K562 (cell line): ENCODE data around the gene MDN1. TPM values are rescaled to one million over a fixed set of nuclear protein-coding genes. Genes with fewer than 3 reads are reported as not detected.
A peak's percentile ranks its signal among the peaks of the same experiment; 100 is the strongest.

Experiments used
- ATAC-seq: fragments of 200-7000 bp; cut with Tn5 transposase; 3 replicates; pipeline ENCODE4 v1.9.1; 2020; ENCODE audit warnings: moderate library complexity
- BruUV-seq: library from RNA; stranded (reverse); fragments of 400-500 nt; replicated peaks from 2 replicates; lab custom pipeline; 2021; lab: Mats Ljungman, UMichigan
- CTCF ChIA-PET: fragments of 300-600 bp; formaldehyde crosslinking; extraction: SDS; loops from one replicate; lab custom pipeline; 2021; ENCODE audit warnings: low intra/inter-chr PET ratio; lab: Yijun Ruan, JAX
- POLR2A ChIA-PET: fragments of 300-600, 350-650 bp; sonication (Branson Sonifier 250); formaldehyde crosslinking; extraction: SDS; loops from one replicate; lab custom pipeline; 2021; ENCODE audit warnings: antibody characterized with exemption, inconsistent platforms; lab: Yijun Ruan, JAX
- DNase-seq, 4 experiments: peaks; one replicate each; pipeline versions ENCODE4 v3.0.0 to v3.0.0-alpha.2; 2011 to 2018; ENCODE audit warnings: low spot score in 3 of 4, mixed read lengths in 3 of 4; ENCODE audit errors: extremely low read depth in 1 of 4
- FAIRE-seq: peaks from 2 replicates; lab custom pipeline; 2011; peaks lifted over from hg19 to GRCh38; lab: Jason Lieb, UNC
- H2AFZ ChIP-seq: 2 replicates; pipeline ENCODE4 v1.6.0; 2011; ENCODE audit warnings: low read depth, low read length, control low read depth, inconsistent platforms
- H3K27ac ChIP-seq: fragments of 200-600 bp; 3 replicates; pipeline ENCODE4 v1.8.0; 2011; ENCODE audit warnings: low read depth, mild to moderate bottlenecking, control low read depth, inconsistent platforms, low read length, moderate library complexity, mixed read lengths; ENCODE audit errors: extremely low read depth
- H3K27me3 ChIP-seq, 2 experiments: fragments of 300-600 bp in 1 of 2; 2 replicates in 1 of 2; 3 replicates in 1 of 2; pipeline versions ENCODE4 v1.6.0 to v1.8.0; 2011; ENCODE audit warnings: inconsistent platforms in 2 of 2, low read length in 2 of 2, mild to moderate bottlenecking in 1 of 2, mixed read lengths in 1 of 2, moderate library complexity in 1 of 2; ENCODE audit not compliant: control insufficient read depth in 2 of 2, insufficient read depth in 2 of 2
- H3K36me3 ChIP-seq: fragments of 300-600 bp; 3 replicates; pipeline ENCODE4 v1.8.0; 2011; ENCODE audit warnings: mild to moderate bottlenecking, low read length, inconsistent platforms; ENCODE audit not compliant: control insufficient read depth, insufficient read depth
- H3K4me1 ChIP-seq, 2 experiments: fragments of 200-600 bp in 1 of 2; replicated peaks in 1 of 2; 2 replicates in 1 of 2; 3 replicates in 1 of 2; pipeline versions ENCODE4 v1.5.1 to v1.8.0; 2011; ENCODE audit warnings: inconsistent platforms in 2 of 2, low read length in 2 of 2, mild to moderate bottlenecking in 1 of 2, mixed read lengths in 1 of 2, moderate library complexity in 1 of 2; ENCODE audit not compliant: control insufficient read depth in 2 of 2, insufficient read depth in 2 of 2
- H3K4me2 ChIP-seq: 2 replicates; pipeline ENCODE4 v1.6.1; 2011; ENCODE audit warnings: low read length, control low read depth, inconsistent platforms, mixed read lengths; ENCODE audit not compliant: insufficient read depth
- H3K4me3 ChIP-seq: fragments of 200-600 bp; sonication (generic), shearing (Covaris generic); 2 replicates; pipeline ENCODE4 v1.5.1; 2016; ENCODE audit warnings: control low read depth, inconsistent platforms
- H3K79me2 ChIP-seq: fragments of 200-600 bp; 3 replicates; pipeline ENCODE4 v1.8.0; 2011; ENCODE audit warnings: low read length, inconsistent platforms; ENCODE audit not compliant: control insufficient read depth, insufficient read depth
- H3K9ac ChIP-seq, 2 experiments: 2 replicates each; pipeline versions ENCODE4 v1.6.0 to v1.6.1; 2011; ENCODE audit warnings: low read depth in 2 of 2, low read length in 2 of 2, control low read depth in 1 of 2, inconsistent platforms in 1 of 2, mild to moderate bottlenecking in 1 of 2, mixed read lengths in 1 of 2; ENCODE audit not compliant: insufficient read depth in 1 of 2
- H3K9me1 ChIP-seq: one replicate; pipeline ENCODE4 v1.6.0; 2011; ENCODE audit warnings: inconsistent platforms, mild to moderate bottlenecking, low read length, moderate library complexity; ENCODE audit not compliant: control insufficient read depth, insufficient read depth
- H3K9me3 ChIP-seq: replicated peaks from 2 replicates; pipeline ENCODE4 v1.5.1; 2011; ENCODE audit warnings: low read depth, low read length, inconsistent platforms; ENCODE audit not compliant: control insufficient read depth, insufficient read depth
- H4K20me1 ChIP-seq: replicated peaks from 2 replicates; pipeline ENCODE4 v1.6.1; 2011; ENCODE audit warnings: low read length, inconsistent platforms, mixed read lengths; ENCODE audit not compliant: control insufficient read depth, insufficient read depth
- CEBPB ChIP-seq: fragments of 450-650 bp; IDR thresholded peaks from 2 replicates; pipeline ENCODE4 v1.6.1; 2016; ENCODE audit warnings: missing genetic modification characterization, missing compliant biosample characterization
- CEBPG ChIP-seq, 3 experiments: fragments of 200-800 bp in 1 of 3; sonication (Bioruptor generic) in 1 of 3; sonication (generic) in 1 of 3; formaldehyde crosslinking in 1 of 3; IDR thresholded peaks in 2 of 3; conservative IDR thresholded peaks in 1 of 3; 2 replicates each; pipeline versions ENCODE4 v1.6.1 to v1.8.0; 2016 to 2022; ENCODE audit warnings: missing compliant biosample characterization in 2 of 3, missing genetic modification characterization in 2 of 3, mild to moderate bottlenecking in 1 of 3, missing genetic modification reagents in 1 of 3
- DEAF1 ChIP-seq: fragments of 450-650 bp; formaldehyde crosslinking; IDR thresholded peaks from 2 replicates; pipeline ENCODE4 v1.4.0; 2020; ENCODE audit warnings: mild to moderate bottlenecking, moderate library complexity
- FUS ChIP-seq: fragments of 200-400 bp; formaldehyde crosslinking; optimal IDR thresholded peaks from 2 replicates; pipeline ENCODE3; 2017; ENCODE audit warnings: low read depth, low read length
- PHTF2 ChIP-seq: fragments of 250-450 bp; sonication (Bioruptor Pico); IDR thresholded peaks from 2 replicates; pipeline ENCODE4 v1.5.0; 2021; ENCODE audit warnings: mild to moderate bottlenecking
- RAD21 ChIP-seq, 2 experiments: fragments of 250-450 bp in 1 of 2; fragments of 450-650 bp in 1 of 2; sonication (Bioruptor Pico) in 1 of 2; formaldehyde crosslinking in 1 of 2; IDR thresholded peaks in 1 of 2; conservative IDR thresholded peaks in 1 of 2; 2 replicates each; pipeline versions ENCODE4 v1.4.0 to v1.8.0; 2020 to 2022; ENCODE audit warnings: mild to moderate bottlenecking in 2 of 2, moderate library complexity in 1 of 2
- REST ChIP-seq, 2 experiments: fragments of 450-650 bp; formaldehyde crosslinking in 1 of 2; IDR thresholded peaks; 2 replicates each; pipeline versions ENCODE4 v1.4.0 to v1.6.1; 2014 to 2020; ENCODE audit warnings: mild to moderate bottlenecking in 2 of 2, borderline replicate concordance in 1 of 2, low read depth in 1 of 2
- SMC3 ChIP-seq: conservative IDR thresholded peaks from 2 replicates; pipeline ENCODE4 v1.6.1; 2011; ENCODE audit warnings: low read depth, low read length, improper control_type of control experiment; ENCODE audit not compliant: insufficient read depth
- STAT5A ChIP-seq: IDR thresholded peaks from 2 replicates; pipeline ENCODE4 v1.6.1; 2012; ENCODE audit warnings: low read length, inconsistent platforms, borderline replicate concordance
- WGBS: fragments of 100-300 bp; shearing (Covaris generic); methylation state at CpG from one replicate; pipeline ENCODE4 v1.1.6; 2016; ENCODE audit warnings: low coverage, mixed read lengths; ENCODE audit not compliant: insufficient coverage; ENCODE audit errors: missing lambda C conversion rate; 5-methylcytosine and 5-hydroxymethylcytosine counted together
- in situ Hi-C: fragments of 300-500 bp; cut with MboI; formaldehyde crosslinking; loops from 4 replicates; pipeline ENCODE4 v1.15.0; 2018; ENCODE audit warnings: inconsistent platforms, mixed read lengths
- intact Hi-C: fragments of 100-400 bp; cut with micrococcal nuclease; formaldehyde crosslinking; loops from 2 replicates; pipeline ENCODE4 v1.14.2; 2022
- polyA plus RNA-seq, 8 experiments: library from polyadenylated mRNA; depleted of rRNA in 4 of 8; stranded (reverse) in 5 of 8; unstranded in 3 of 8; fragments of >200 nt; fragmentation: Nextera tagmentation in 2 of 8; fragmentation: Illumina TruSeq in 1 of 8; extraction: Ambion mirVana in 2 of 8; extraction: Trizol in 1 of 8; gene quantifications; 2 replicates each; pipeline versions ENCODE4 v1.2.1 to v1.2.3, GENCODE V29; 2011 to 2014; ENCODE audit warnings: inconsistent platforms in 1 of 8, missing spikeins in 1 of 8
- total RNA-seq, 7 experiments: library from RNA; depleted of rRNA in 6 of 7; stranded (reverse); fragments of >200 nt in 6 of 7; fragmentation: Illumina TruSeq in 2 of 7; extraction: Trizol in 2 of 7; gene quantifications; 2 replicates each; pipeline versions ENCODE4 v1.2.1 to v1.2.3, GENCODE V29; 2011 to 2021; ENCODE audit warnings: low replicate concordance in 1 of 7

Gene MDN1
- total and polyA plus RNA-seq, 9 of the 15 experiments (the other 6 are each of a cell fraction or from before 2014, with no cell fraction given) = 25.6 to 93.6 (median 43.0) TPM

GRCh38 chr6:89597988-89598387 is 221.6 kb downstream of the MDN1 start:
- Histone ChIP-seq H3K9ac (no peak overlapping the region), H2AFZ (no peak overlapping the region), H3K27me3 (peaks cover 13 to 32% of the 10 kb centered on the region in 2 experiments), H3K4me2 (no peak overlapping the region), H3K4me3 (no peak overlapping the region), H4K20me1 (no peaks in the 10 kb centered on the region), H3K9me1 (peaks cover 3% of the 10 kb centered on the region), H3K36me3 (no peaks in the 10 kb centered on the region), H3K27ac (no peak overlapping the region), H3K9me3 (no peaks in the 10 kb centered on the region), H3K4me1 (no peaks in the 10 kb centered on the region), H3K79me2 (no peaks in the 10 kb centered on the region)
- peak in 2 of 4 experiments; percentile 5 to 22 for DNase-seq
- in situ Hi-C loops = no loop called here
- CTCF ChIA-PET = interaction anchor here (0.6 to 1.4 kb wide), 3 partner anchors 89 to 284 kb away, joined by 3 to 7 read pairs (median 7); no protein-coding TSS in a partner anchor
- no TSS peak for BruUV-seq
- WGBS = 3% methylated on average over 3 of the region's 3 CpGs
- intact Hi-C loops = loop anchor here (5.0 kb wide), 1 partner anchor 166 kb away; the partner anchor contains the start of gene ANKRD6
- POLR2A ChIA-PET = interaction anchor here (0.6 kb wide), 1 partner anchor 246 kb away, joined by 3 read pairs; no protein-coding TSS in a partner anchor
- FAIRE-seq = no peak
- peak; percentile 36; the same call in 2 of the 3 replicates for ATAC-seq
- TF ChIP-seq STAT5A (no peak), FUS (no peak), RAD21 (CRISPR knock-in tag; conservative IDR thresholded peaks at IDR 0.05 in 1 of 2, IDR thresholded peaks at IDR 0.05 in 1 of 2) (peak; percentile 80 to 83), REST (IDR thresholded peaks at IDR 0.05; ENCODE audit: borderline replicate concordance) (peak; percentile 64), REST (CRISPR knock-in tag; IDR thresholded peaks at IDR 0.05; ENCODE audit: low read depth) (no peak), CEBPG (CRISPR knock-in tag; IDR thresholded peaks at IDR 0.05) (0 out of 2 replicates have a peak, but pooled peaks have one; percentile 35), CEBPG (tag; conservative IDR thresholded peaks at IDR 0.05 in 1 of 2, IDR thresholded peaks at IDR 0.05 in 1 of 2) (peak; percentile 86 to 88), DEAF1 (peak; percentile 58), PHTF2 (no peak), CEBPB (peak; percentile 89), SMC3 (no peak)
